Tibial nerve (tissue), 4 donors: ENCODE measurements around the gene TSPAN17. TPM values are rescaled to one million over a fixed set of nuclear protein-coding genes. Genes with fewer than 3 reads are reported as not detected.

Experiments used
- DNase-seq, 2 donors: peaks; one replicate each; pipeline ENCODE4 v3.0.0-alpha.2; 2019; ENCODE audit warnings: low spot score in 2 of 2
- H3K27ac ChIP-seq, 4 donors: fragments of 200-600 bp; sonication (generic) in 3 of 4; one replicate each; pipeline ENCODE4 v1.5.1; 2017 to 2019; ENCODE audit warnings: mild to moderate bottlenecking in 1 of 4
- H3K27me3 ChIP-seq, 2 donors: fragments of 200-600 bp; sonication (generic) in 1 of 2; one replicate each; pipeline versions ENCODE4 v1.5.1 to v1.6.0; 2017 to 2019
- H3K36me3 ChIP-seq, 3 donors: fragments of 200-600 bp; sonication (generic); one replicate each; pipeline ENCODE4 v1.5.1; 2018 to 2019
- H3K4me1 ChIP-seq, 4 donors: fragments of 200-600 bp; sonication (generic) in 3 of 4; one replicate each; pipeline ENCODE4 v1.5.1; 2017 to 2019
- H3K4me3 ChIP-seq, 4 donors: fragments of 200-600 bp; sonication (generic) in 3 of 4; one replicate each; pipeline ENCODE4 v1.5.1; 2017 to 2019; ENCODE audit warnings: mild to moderate bottlenecking in 1 of 4, moderate library complexity in 1 of 4
- H3K9me3 ChIP-seq, 4 donors: fragments of 200-600 bp; sonication (generic) in 3 of 4; one replicate each; pipeline ENCODE4 v1.5.1; 2017 to 2019
- EP300 ChIP-seq, 2 donors: sonication (generic); formaldehyde crosslinking; IDR thresholded peaks; one replicate each; pipeline ENCODE4 v1.6.1; 2017; ENCODE audit warnings: antibody characterized with exemption in 2 of 2, mild to moderate bottlenecking in 1 of 2
- POLR2A ChIP-seq, 2 donors: fragments of 450-650 bp; IDR thresholded peaks; one replicate each; pipeline ENCODE4 v1.6.1; 2017; ENCODE audit warnings: antibody characterized with exemption in 2 of 2, mild to moderate bottlenecking in 2 of 2, moderate library complexity in 2 of 2
- WGBS, 2 donors: methylation state at CpG; one replicate each; pipeline ENCODE4 v1.1.5; 2018; 5-methylcytosine and 5-hydroxymethylcytosine counted together
- total RNA-seq, 4 donors: library from RNA; depleted of rRNA; stranded (reverse); fragments of >200 nt; gene quantifications; one replicate each; pipeline ENCODE4 v1.1.0, GENCODE V29; 2016
- TF ChIP-seq, protein P1 (sequence below), 5 experiments: fragments of 200-600 bp in 3 of 5; fragments of 450-650 bp in 2 of 5; sonication (generic) in 3 of 5; IDR thresholded peaks; one replicate each; pipeline ENCODE4 v1.5.1; 2016 to 2019; ENCODE audit warnings: antibody characterized with exemption in 5 of 5, mild to moderate bottlenecking in 3 of 5, moderate library complexity in 2 of 5

Gene TSPAN17
- total RNA-seq, 4 donors from 2014 or later: 11.0 to 25.8 (median 14.3) TPM

DNA sequence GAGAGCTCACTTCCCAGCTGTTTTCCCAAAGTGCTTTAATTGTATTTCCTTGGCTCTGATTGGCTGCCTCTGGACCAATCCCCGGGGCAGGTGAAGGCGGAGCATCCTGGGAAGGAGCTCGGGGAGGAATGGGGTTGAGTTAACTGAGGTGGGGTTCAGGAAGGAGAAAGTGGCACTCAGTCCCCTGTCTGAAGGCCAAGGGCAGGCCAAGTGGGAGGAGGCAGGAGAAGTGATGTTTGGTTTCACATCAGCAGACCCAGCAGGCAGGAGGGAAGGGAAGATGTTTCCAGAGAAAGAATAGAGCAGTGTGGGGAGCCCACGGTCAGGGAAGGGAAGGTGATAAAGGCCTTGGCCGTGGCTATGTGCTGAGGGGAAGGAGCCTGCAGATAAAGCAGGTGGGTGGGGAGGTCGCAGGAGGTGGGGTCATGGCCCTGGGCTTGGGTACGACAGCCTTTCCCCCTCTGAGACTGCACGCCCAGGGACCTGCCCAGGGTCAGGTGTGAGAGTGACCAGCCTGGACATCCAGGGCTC lies 3.1 kb downstream of the TSPAN17 start:
- no peaks in the 10 kb centered on the region for H3K9me3 ChIP-seq
- peaks cover 0 to 46% (median 15%) of the 10 kb centered on the region in 4 donors for H3K4me1 ChIP-seq
- WGBS, 2 donors: 57 to 63% methylated on average over 8 of the region's 8 CpGs
- TF ChIP-seq EP300 (IDR thresholded peaks at IDR 0.05) (no peak), POLR2A (IDR thresholded peaks at IDR 0.05) (no peak)
- TF ChIP-seq, protein P1, sequence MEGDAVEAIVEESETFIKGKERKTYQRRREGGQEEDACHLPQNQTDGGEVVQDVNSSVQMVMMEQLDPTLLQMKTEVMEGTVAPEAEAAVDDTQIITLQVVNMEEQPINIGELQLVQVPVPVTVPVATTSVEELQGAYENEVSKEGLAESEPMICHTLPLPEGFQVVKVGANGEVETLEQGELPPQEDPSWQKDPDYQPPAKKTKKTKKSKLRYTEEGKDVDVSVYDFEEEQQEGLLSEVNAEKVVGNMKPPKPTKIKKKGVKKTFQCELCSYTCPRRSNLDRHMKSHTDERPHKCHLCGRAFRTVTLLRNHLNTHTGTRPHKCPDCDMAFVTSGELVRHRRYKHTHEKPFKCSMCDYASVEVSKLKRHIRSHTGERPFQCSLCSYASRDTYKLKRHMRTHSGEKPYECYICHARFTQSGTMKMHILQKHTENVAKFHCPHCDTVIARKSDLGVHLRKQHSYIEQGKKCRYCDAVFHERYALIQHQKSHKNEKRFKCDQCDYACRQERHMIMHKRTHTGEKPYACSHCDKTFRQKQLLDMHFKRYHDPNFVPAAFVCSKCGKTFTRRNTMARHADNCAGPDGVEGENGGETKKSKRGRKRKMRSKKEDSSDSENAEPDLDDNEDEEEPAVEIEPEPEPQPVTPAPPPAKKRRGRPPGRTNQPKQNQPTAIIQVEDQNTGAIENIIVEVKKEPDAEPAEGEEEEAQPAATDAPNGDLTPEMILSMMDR (IDR thresholded peaks at IDR 0.05): no peak
- H3K27me3 ChIP-seq: no peaks in the 10 kb centered on the region
- H3K4me3 ChIP-seq: no peak overlapping the region
- H3K36me3 ChIP-seq: peaks cover 0 to 29% (median 0%) of the 10 kb centered on the region in 3 donors
- no peak overlapping the region for H3K27ac ChIP-seq
- DNase-seq: no peak

DNA sequence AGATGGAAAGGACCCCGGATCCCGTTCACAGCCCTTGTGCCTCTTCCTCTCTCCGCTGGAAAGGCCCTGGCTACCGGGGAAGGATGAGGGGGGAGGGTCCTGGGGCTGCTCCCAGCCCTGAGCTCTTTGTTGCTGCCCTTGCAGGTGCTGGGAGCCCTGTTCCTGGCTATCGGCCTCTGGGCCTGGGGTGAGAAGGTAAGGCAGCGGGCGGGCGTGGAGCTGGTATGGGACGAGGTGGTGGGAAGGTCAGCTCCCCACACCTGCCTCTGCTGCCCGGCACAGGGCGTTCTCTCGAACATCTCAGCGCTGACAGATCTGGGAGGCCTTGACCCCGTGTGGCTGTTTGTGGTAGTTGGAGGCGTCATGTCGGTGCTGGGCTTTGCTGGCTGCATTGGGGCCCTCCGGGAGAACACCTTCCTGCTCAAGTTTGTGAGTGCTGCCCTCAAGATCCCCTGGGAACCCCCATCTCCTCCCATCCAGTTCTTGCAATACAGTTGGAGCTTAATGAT lies 4.2 kb downstream of the TSPAN17 start:
- DNase-seq: no peak
- Histone ChIP-seq H3K4me3 (no peak overlapping the region), H3K4me1 (peaks cover 0 to 42% (median 14%) of the 10 kb centered on the region in 4 donors), H3K27ac (no peak overlapping the region), H3K36me3 (peaks cover 0 to 39% (median 0%) of the 10 kb centered on the region in 3 donors), H3K27me3 (no peaks in the 10 kb centered on the region), H3K9me3 (no peaks in the 10 kb centered on the region)
- no peak for TF ChIP-seq POLR2A (IDR thresholded peaks at IDR 0.05)
- TF ChIP-seq EP300 (IDR thresholded peaks at IDR 0.05): no peak
- TF ChIP-seq, protein P1 (IDR thresholded peaks at IDR 0.05): no peak
- 85 to 90% methylated on average over 12 to 17 of the region's 17 CpGs for WGBS, 2 donors

DNA sequence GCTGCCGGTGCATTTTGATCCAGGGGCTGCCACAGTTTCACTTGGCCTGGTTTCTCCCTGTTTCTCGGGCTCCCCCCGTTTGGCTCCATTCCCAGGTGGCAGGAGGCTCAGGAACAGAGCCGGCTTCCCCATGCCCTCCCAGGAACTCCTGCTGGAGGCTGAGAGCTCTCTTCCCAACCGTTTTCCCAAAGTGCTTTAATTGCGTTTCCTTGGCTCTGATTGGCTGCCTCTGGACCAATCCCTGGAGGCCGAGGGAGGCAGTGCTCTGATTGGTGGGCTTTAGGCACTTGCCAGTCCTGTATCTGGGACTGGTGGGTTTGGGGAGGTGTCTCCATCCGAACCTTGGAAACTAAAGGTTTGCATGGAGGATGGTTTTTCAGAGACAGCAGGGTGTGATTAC lies 4.9 kb downstream of the TSPAN17 start:
- 59 to 73% methylated on average over 8 of the region's 8 CpGs for WGBS, 2 donors
- H3K36me3 ChIP-seq: peaks cover 0 to 45% (median 0%) of the 10 kb centered on the region in 3 donors
- no peaks in the 10 kb centered on the region for H3K9me3 ChIP-seq
- H3K4me1 ChIP-seq: peaks cover 0 to 38% (median 12%) of the 10 kb centered on the region in 4 donors
- DNase-seq: no peak
- no peaks in the 10 kb centered on the region for H3K27me3 ChIP-seq
- no peak overlapping the region for H3K27ac ChIP-seq
- no peak overlapping the region for H3K4me3 ChIP-seq
- no peak for TF ChIP-seq POLR2A (IDR thresholded peaks at IDR 0.05)
- TF ChIP-seq EP300 (IDR thresholded peaks at IDR 0.05): no peak
- TF ChIP-seq, protein P1 (IDR thresholded peaks at IDR 0.05): no peak

DNA sequence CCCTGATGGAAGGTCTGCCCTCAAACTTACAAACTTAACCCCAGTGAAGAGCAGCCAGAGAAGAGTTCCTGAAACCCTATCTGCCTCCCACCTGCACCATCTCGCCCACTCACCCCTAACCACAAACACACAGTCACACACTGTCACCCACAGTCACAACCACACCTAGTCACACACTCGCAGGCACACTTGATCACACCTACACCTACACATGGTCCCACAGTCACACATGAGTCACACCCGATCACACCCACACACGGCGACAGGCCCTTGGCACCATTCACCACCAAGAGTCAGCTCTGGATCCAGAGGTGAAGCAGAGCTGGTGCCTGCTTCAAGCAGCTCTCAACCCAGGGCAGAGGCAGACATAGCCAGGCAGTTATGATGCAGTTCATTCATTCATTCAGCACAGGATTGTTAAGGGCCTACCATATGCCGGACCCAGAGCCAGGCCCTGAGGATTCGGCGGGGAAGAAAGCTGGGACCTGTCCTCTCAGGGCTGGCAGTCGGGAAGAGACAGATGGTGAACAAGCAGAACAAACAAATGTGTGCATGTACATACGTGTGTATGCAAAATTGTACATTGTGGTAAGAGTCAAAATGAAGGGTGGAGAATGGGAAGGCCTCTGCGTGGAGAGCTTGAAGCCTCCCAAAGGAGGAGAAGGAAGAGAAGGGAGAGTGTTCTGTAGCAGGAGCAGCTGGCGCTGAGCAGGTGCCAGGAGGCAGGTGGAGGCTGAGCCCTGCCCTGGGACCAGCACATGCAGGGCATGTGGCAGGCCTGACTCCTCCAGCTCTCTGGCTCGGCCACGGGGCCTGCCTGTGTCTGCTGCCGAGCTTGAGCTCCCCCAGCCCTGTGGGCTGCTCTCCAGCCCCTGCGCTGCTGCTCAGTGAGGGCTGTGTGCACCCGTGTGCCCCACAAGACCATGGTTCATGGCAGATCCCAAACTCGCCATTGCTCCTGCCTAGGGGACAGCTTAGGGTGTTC lies 6.4 kb downstream of the TSPAN17 start:
- 75 to 77% methylated on average over 14 to 18 of the region's 18 CpGs for WGBS, 2 donors

More for the DNA sequence above, 6.4 kb downstream of the TSPAN17 start:
- no peak for DNase-seq
- TF ChIP-seq, protein P1 (IDR thresholded peaks at IDR 0.05): no peak
- no peak for TF ChIP-seq EP300 (IDR thresholded peaks at IDR 0.05)
- TF ChIP-seq POLR2A (IDR thresholded peaks at IDR 0.05): no peak
- peaks cover 0 to 53% (median 0%) of the 10 kb centered on the region in 3 donors for H3K36me3 ChIP-seq
- no peaks in the 10 kb centered on the region for H3K9me3 ChIP-seq
- H3K27me3 ChIP-seq: no peaks in the 10 kb centered on the region
- no peak overlapping the region for H3K4me3 ChIP-seq
- H3K27ac ChIP-seq: no peak overlapping the region
- H3K4me1 ChIP-seq: peaks cover 0 to 41% (median 11%) of the 10 kb centered on the region in 4 donors
